ENCODE data around the gene B9D2. TPM values are rescaled to one million over a fixed set of nuclear protein-coding genes. Genes with fewer than 3 reads are reported as not detected.

B9D2 gene
- total RNA-seq, 1 experiment from 2014 or later: 7.3 TPM

DNA sequence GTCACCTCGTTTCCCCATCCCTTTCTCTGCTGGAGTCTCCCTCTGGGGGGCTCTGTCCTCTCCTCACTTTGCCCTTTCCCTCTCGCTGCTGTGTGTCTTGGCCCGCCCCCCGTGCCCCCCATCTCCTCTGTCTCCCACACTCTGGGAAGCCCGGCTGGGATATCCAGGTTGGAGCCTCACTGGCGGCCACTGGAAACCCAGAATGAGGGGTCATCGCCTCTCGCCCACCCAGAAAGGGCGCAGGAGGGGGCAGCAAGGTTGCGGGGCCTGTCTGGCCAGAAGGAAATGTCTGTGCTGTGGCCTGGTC, 38.4 kb downstream of the B9D2 start:
- ChIA-PET CTCF (no interaction called here), POLR2A (no interaction called here), RAD21 (ENCODE audit: low non-redundant PET in 1 of 2, low total read pairs in 2 of 2, uncharacterized antibody in 2 of 2, unreplicated experiment in 2 of 2) (no interaction called here)
- Histone ChIP-seq H4K20me1 (ENCODE audit: insufficient read depth) (no peaks in the 10 kb centered on the region), H3K27ac (ENCODE audit: low read depth, low read length) (no peak overlapping the region), H3K9me3 (ENCODE audit: control insufficient read depth in 1 of 2, insufficient read depth in 1 of 2, low read depth in 1 of 2, low read length in 2 of 2) (no peaks in the 10 kb centered on the region), H3K4me1 (ENCODE audit: control insufficient read depth in 1 of 2, insufficient read depth in 2 of 2, low read length in 2 of 2) (peaks cover 8 to 39% of the 10 kb centered on the region in 2 experiments; a peak in 3 of 4 replicates), H2AFZ (ENCODE audit: low read depth, low read length, poor library complexity, severe bottlenecking) (no peak overlapping the region), H3K4me2 (ENCODE audit: low read length) (no peak overlapping the region), H3K4me3 (replicated peaks in 1 of 2; ENCODE audit: low read depth in 1 of 2, low read length in 2 of 2) (no peak overlapping the region), H3K9ac (ENCODE audit: low read length) (no peak overlapping the region), H3K79me2 (ENCODE audit: insufficient read depth, low read length) (no peaks in the 10 kb centered on the region), H3K27me3 (ENCODE audit: insufficient read depth, low read length) (no peaks in the 10 kb centered on the region), H3K36me3 (ENCODE audit: control insufficient read depth in 1 of 2, insufficient read depth in 2 of 2, low read length in 2 of 2) (peaks cover 7 to 9% of the 10 kb centered on the region in 2 experiments; a peak in 1 of 4 replicates), H3K9me2 (ENCODE audit: insufficient read depth) (no peaks in the 10 kb centered on the region)
- TF ChIP-seq, protein P1, sequence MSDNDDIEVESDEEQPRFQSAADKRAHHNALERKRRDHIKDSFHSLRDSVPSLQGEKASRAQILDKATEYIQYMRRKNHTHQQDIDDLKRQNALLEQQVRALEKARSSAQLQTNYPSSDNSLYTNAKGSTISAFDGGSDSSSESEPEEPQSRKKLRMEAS (IDR thresholded peaks at IDR 0.05): no peak
- TF ChIP-seq SRF (IDR thresholded peaks at IDR 0.05; ENCODE audit: low read depth) (no peak), ZFX (IDR thresholded peaks at IDR 0.05) (no peak), REST (IDR thresholded peaks at IDR 0.05; ENCODE audit: low read depth) (no peak), ELF1 (IDR thresholded peaks at IDR 0.05; ENCODE audit: borderline replicate concordance, low read depth) (no peak), JUND (IDR thresholded peaks at IDR 0.05) (no peak), CBX3 (IDR thresholded peaks at IDR 0.05; ENCODE audit: low read depth) (no peak), FOSL1 (IDR thresholded peaks at IDR 0.05; ENCODE audit: low read depth) (no peak), ATF3 (IDR thresholded peaks at IDR 0.05) (no peak), ZNF274 (IDR thresholded peaks at IDR 0.05; ENCODE audit: low read depth, low read length) (no peak), POLR2AphosphoS5 (IDR thresholded peaks at IDR 0.05; ENCODE audit: low read depth, low read length) (no peak), RAD21 (IDR thresholded peaks at IDR 0.05; ENCODE audit: low read depth) (no peak), EZH2phosphoT487 (IDR thresholded peaks at IDR 0.05; ENCODE audit: borderline replicate concordance) (no peak)
- TF ChIP-seq, protein P2, sequence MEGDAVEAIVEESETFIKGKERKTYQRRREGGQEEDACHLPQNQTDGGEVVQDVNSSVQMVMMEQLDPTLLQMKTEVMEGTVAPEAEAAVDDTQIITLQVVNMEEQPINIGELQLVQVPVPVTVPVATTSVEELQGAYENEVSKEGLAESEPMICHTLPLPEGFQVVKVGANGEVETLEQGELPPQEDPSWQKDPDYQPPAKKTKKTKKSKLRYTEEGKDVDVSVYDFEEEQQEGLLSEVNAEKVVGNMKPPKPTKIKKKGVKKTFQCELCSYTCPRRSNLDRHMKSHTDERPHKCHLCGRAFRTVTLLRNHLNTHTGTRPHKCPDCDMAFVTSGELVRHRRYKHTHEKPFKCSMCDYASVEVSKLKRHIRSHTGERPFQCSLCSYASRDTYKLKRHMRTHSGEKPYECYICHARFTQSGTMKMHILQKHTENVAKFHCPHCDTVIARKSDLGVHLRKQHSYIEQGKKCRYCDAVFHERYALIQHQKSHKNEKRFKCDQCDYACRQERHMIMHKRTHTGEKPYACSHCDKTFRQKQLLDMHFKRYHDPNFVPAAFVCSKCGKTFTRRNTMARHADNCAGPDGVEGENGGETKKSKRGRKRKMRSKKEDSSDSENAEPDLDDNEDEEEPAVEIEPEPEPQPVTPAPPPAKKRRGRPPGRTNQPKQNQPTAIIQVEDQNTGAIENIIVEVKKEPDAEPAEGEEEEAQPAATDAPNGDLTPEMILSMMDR (IDR thresholded peaks at IDR 0.05 in 2 of 3, conservative IDR thresholded peaks at IDR 0.05 in 1 of 3; ENCODE audit: borderline replicate concordance in 1 of 3, insufficient read depth in 1 of 3, low read depth in 2 of 3, low read length in 2 of 3): no peak
- intact Hi-C loops (cut with micrococcal nuclease): no loop called here
- no peak for DNase-seq (ENCODE audit: low read depth, low spot score)
- no TSS peak for BruUV-seq (replicated peaks)
- ATAC-seq: no peak
